WTC11 (cell line): ENCODE results near the gene HOXA10. TPM values are rescaled to one million over a fixed set of nuclear protein-coding genes. Genes with fewer than 3 reads are reported as not detected.
A peak's percentile ranks its signal among the peaks of the same experiment; 100 is the strongest.

Source experiments
- ATAC-seq: fragments of 200-7000 bp; cut with Tn5 transposase; 2 replicates; pipeline ENCODE4 v1.10.0; 2021; ENCODE audit warnings: mild to moderate bottlenecking, moderate library complexity
- CTCF ChIA-PET: fragments of 300-600 bp; sonication (Branson Sonifier 250); formaldehyde crosslinking; loops from one replicate; lab custom pipeline; 2021; ENCODE audit warnings: antibody characterized with exemption; lab: Charles Lee
- POLR2A ChIA-PET: fragments of 350-600 bp; sonication (Branson Sonifier 250); formaldehyde crosslinking; loops from one replicate; lab custom pipeline; 2021; ENCODE audit warnings: antibody characterized with exemption; lab: Charles Lee
- DNase-seq: peaks from one replicate; pipeline ENCODE4 v3.0.0; 2021; ENCODE audit warnings: low spot score
- H3K27ac Mint-ChIP-seq: 2 replicates; pipeline ENCODE4 v1.8.0; 2021; ENCODE audit warnings: mixed read lengths
- H3K27me3 Mint-ChIP-seq: 2 replicates; pipeline ENCODE4 v1.8.0; 2021; ENCODE audit warnings: low read depth, mild to moderate bottlenecking, moderate library complexity, mixed read lengths
- H3K36me3 Mint-ChIP-seq: 2 replicates; pipeline ENCODE4 v1.8.0; 2021; ENCODE audit warnings: mixed read lengths
- H3K4me1 Mint-ChIP-seq: 2 replicates; pipeline ENCODE4 v1.8.0; 2022; ENCODE audit warnings: mixed read lengths
- H3K4me3 Mint-ChIP-seq: 2 replicates; pipeline ENCODE4 v1.8.0; 2021; ENCODE audit warnings: mild to moderate bottlenecking, moderate library complexity, mixed read lengths
- H3K9me3 Mint-ChIP-seq: 2 replicates; pipeline ENCODE4 v1.8.0; 2021; ENCODE audit warnings: mixed read lengths
- CREB1 ChIP-seq: sonication (generic); formaldehyde crosslinking; IDR thresholded peaks from 2 replicates; pipeline ENCODE4 v1.8.0; 2023; ENCODE audit warnings: mild to moderate bottlenecking, missing genetic modification reagents
- EMX1 ChIP-seq: fragments of 250-450 bp; sonication (Bioruptor Pico); IDR thresholded peaks from 2 replicates; pipeline ENCODE4 v1.8.0; 2021; ENCODE audit warnings: mild to moderate bottlenecking
- HMGA2 ChIP-seq: fragments of 250-450 bp; sonication (Bioruptor Pico); IDR thresholded peaks from 2 replicates; pipeline ENCODE4 v1.4.0; 2021; ENCODE audit warnings: mild to moderate bottlenecking, moderate library complexity
- NFE2L1 ChIP-seq: sonication (generic); formaldehyde crosslinking; IDR thresholded peaks from 2 replicates; pipeline ENCODE4 v1.8.1; 2023; ENCODE audit warnings: missing genetic modification reagents
- TCF7 ChIP-seq: sonication (generic); formaldehyde crosslinking; IDR thresholded peaks from 2 replicates; pipeline ENCODE4 v1.8.0; 2022; ENCODE audit warnings: mild to moderate bottlenecking, low read depth, missing genetic modification reagents, moderate library complexity
- total RNA-seq: library from RNA; stranded (reverse); gene quantifications from 3 replicates; pipeline ENCODE4 v1.2.3, GENCODE V29; 2021
- TF ChIP-seq, protein P1 (sequence below): sonication (generic); formaldehyde crosslinking; IDR thresholded peaks from 2 replicates; pipeline ENCODE4 v1.8.1; 2022; ENCODE audit warnings: missing genetic modification reagents, borderline replicate concordance
- TF ChIP-seq, protein P2 (sequence below): sonication (generic); formaldehyde crosslinking; conservative IDR thresholded peaks from 2 replicates; pipeline ENCODE4 v1.8.1; 2022; ENCODE audit warnings: mild to moderate bottlenecking, missing genetic modification reagents
- TF ChIP-seq, protein P3 (sequence below): sonication (generic); formaldehyde crosslinking; IDR thresholded peaks from 2 replicates; pipeline ENCODE4 v1.8.0; 2022; ENCODE audit warnings: mild to moderate bottlenecking, missing genetic modification reagents
- TF ChIP-seq, protein P4 (sequence below): sonication (generic); formaldehyde crosslinking; IDR thresholded peaks from 2 replicates; pipeline ENCODE4 v1.8.1; 2023; ENCODE audit warnings: mild to moderate bottlenecking, missing genetic modification reagents, moderate library complexity
- TF ChIP-seq, protein P5 (sequence below): sonication (generic); formaldehyde crosslinking; IDR thresholded peaks from 2 replicates; pipeline ENCODE4 v1.8.0; 2022; ENCODE audit warnings: mild to moderate bottlenecking, missing genetic modification reagents
- TF ChIP-seq, protein P6 (sequence below): sonication (generic); formaldehyde crosslinking; conservative IDR thresholded peaks from 2 replicates; pipeline ENCODE4 v1.8.1; 2023; ENCODE audit warnings: mild to moderate bottlenecking, low read depth, missing genetic modification reagents, moderate library complexity
- TF ChIP-seq, protein P7 (sequence below): sonication (generic); formaldehyde crosslinking; IDR thresholded peaks from 2 replicates; pipeline ENCODE4 v1.8.0; 2023; ENCODE audit warnings: missing genetic modification reagents
- TF ChIP-seq, protein P8 (sequence below): sonication (generic); formaldehyde crosslinking; IDR thresholded peaks from 2 replicates; pipeline ENCODE4 v1.8.0; 2022; ENCODE audit warnings: missing genetic modification reagents
- TF ChIP-seq, protein P9 (sequence below): sonication (generic); formaldehyde crosslinking; IDR thresholded peaks from 2 replicates; pipeline ENCODE4 v1.8.0; 2023; ENCODE audit warnings: mild to moderate bottlenecking, missing genetic modification reagents

HOXA10 gene
- total RNA-seq, 1 experiment from 2014 or later: 0.07 TPM

DNA sequence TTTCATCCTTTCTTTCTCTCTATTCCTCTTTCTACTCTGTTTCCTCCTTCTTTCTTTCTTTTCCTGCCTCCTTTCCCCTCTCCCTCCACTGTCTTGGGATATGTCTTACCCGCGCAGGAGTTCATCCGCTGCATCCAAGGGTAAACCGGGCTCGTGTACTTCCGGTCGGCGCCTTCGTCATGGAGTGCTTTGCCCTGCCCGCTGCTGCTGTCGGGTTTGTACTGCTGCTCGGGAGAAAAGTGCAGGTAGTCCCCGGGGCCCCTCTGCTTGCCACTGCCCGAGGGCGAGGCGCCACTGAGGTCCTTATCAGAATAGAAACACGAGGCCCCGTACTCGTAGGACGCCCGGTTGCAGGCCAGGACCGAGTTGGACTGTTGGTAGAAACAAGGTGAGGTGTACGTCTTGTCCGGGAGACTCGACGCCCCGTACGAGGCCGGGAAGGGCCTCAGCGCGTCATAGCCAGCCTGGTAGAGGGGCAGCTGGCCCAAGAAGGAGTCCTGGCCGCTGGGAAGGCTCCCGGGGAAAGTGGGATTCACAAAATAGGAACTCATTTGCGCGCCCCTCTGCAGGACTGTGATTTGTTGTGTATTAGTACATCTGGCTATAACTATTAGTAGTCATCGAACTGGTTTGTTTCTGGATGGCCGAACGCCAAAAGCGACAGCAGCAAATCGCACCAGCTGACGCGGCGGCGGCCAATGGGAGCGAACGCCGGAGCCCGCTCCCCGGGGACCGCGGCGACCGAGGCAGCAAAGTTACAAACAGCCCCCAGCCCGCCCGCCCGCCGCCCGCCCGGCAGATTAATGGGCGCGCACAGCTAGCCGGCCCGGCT is 26.7 kb downstream of the HOXA10 start, which contains the start of gene HOXA6:
HOXA6 (minus strand) TSS at position 576 of the 832 bp plus-strand sequence; CDS start at position 551, 25 bp downstream.
- POLR2A ChIA-PET: no interaction called here
- H3K27me3 Mint-ChIP-seq: peaks cover 100% of the 10 kb centered on the region
- peak within 1 kb of the TSS; percentile 65 for H3K4me3 Mint-ChIP-seq
- H3K4me1 Mint-ChIP-seq: peaks cover 31% of the 10 kb centered on the region
- ATAC-seq (no peak), DNase-seq (peak; percentile 38)
- TF ChIP-seq, protein P1, sequence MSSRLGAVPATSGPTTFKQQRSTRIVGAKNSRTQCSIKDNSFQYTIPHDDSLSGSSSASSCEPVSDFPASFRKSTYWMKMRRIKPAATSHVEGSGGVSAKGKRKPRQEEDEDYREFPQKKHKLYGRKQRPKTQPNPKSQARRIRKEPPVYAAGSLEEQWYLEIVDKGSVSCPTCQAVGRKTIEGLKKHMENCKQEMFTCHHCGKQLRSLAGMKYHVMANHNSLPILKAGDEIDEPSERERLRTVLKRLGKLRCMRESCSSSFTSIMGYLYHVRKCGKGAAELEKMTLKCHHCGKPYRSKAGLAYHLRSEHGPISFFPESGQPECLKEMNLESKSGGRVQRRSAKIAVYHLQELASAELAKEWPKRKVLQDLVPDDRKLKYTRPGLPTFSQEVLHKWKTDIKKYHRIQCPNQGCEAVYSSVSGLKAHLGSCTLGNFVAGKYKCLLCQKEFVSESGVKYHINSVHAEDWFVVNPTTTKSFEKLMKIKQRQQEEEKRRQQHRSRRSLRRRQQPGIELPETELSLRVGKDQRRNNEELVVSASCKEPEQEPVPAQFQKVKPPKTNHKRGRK (CRISPR knock-in tag): no peak
- TF ChIP-seq, protein P2, sequence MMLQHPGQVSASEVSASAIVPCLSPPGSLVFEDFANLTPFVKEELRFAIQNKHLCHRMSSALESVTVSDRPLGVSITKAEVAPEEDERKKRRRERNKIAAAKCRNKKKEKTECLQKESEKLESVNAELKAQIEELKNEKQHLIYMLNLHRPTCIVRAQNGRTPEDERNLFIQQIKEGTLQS: no peak
- no peak for TF ChIP-seq HMGA2 (CRISPR knock-in tag)
- TF ChIP-seq, protein P3, sequence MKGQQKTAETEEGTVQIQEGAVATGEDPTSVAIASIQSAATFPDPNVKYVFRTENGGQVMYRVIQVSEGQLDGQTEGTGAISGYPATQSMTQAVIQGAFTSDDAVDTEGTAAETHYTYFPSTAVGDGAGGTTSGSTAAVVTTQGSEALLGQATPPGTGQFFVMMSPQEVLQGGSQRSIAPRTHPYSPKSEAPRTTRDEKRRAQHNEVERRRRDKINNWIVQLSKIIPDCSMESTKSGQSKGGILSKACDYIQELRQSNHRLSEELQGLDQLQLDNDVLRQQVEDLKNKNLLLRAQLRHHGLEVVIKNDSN: 0 out of 2 replicates have a peak, but pooled peaks have one; percentile 25
- TF ChIP-seq, protein P4, sequence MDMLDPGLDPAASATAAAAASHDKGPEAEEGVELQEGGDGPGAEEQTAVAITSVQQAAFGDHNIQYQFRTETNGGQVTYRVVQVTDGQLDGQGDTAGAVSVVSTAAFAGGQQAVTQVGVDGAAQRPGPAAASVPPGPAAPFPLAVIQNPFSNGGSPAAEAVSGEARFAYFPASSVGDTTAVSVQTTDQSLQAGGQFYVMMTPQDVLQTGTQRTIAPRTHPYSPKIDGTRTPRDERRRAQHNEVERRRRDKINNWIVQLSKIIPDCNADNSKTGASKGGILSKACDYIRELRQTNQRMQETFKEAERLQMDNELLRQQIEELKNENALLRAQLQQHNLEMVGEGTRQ (CRISPR knock-in tag): peak; percentile 52
- no peak for TF ChIP-seq CREB1 (CRISPR knock-in tag)
- TF ChIP-seq, protein P5, sequence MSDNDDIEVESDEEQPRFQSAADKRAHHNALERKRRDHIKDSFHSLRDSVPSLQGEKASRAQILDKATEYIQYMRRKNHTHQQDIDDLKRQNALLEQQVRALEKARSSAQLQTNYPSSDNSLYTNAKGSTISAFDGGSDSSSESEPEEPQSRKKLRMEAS: 0 out of 2 replicates have a peak, but pooled peaks have one; percentile 13
- TF ChIP-seq, protein P6, sequence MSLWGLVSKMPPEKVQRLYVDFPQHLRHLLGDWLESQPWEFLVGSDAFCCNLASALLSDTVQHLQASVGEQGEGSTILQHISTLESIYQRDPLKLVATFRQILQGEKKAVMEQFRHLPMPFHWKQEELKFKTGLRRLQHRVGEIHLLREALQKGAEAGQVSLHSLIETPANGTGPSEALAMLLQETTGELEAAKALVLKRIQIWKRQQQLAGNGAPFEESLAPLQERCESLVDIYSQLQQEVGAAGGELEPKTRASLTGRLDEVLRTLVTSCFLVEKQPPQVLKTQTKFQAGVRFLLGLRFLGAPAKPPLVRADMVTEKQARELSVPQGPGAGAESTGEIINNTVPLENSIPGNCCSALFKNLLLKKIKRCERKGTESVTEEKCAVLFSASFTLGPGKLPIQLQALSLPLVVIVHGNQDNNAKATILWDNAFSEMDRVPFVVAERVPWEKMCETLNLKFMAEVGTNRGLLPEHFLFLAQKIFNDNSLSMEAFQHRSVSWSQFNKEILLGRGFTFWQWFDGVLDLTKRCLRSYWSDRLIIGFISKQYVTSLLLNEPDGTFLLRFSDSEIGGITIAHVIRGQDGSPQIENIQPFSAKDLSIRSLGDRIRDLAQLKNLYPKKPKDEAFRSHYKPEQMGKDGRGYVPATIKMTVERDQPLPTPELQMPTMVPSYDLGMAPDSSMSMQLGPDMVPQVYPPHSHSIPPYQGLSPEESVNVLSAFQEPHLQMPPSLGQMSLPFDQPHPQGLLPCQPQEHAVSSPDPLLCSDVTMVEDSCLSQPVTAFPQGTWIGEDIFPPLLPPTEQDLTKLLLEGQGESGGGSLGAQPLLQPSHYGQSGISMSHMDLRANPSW: no peak
- TF ChIP-seq, protein P7, sequence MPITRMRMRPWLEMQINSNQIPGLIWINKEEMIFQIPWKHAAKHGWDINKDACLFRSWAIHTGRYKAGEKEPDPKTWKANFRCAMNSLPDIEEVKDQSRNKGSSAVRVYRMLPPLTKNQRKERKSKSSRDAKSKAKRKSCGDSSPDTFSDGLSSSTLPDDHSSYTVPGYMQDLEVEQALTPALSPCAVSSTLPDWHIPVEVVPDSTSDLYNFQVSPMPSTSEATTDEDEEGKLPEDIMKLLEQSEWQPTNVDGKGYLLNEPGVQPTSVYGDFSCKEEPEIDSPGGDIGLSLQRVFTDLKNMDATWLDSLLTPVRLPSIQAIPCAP (CRISPR knock-in tag): no peak
- no peak within 1 kb of the TSS for H3K27ac Mint-ChIP-seq
- no peaks in the 10 kb centered on the region for H3K36me3 Mint-ChIP-seq
- CTCF ChIA-PET: interaction anchor here (2.3 to 3.5 kb wide), 2 partner anchors 14 to 32 kb away, joined by 8 to 46 read pairs; no protein-coding TSS in a partner anchor
- H3K9me3 Mint-ChIP-seq: no peaks in the 10 kb centered on the region

DNA sequence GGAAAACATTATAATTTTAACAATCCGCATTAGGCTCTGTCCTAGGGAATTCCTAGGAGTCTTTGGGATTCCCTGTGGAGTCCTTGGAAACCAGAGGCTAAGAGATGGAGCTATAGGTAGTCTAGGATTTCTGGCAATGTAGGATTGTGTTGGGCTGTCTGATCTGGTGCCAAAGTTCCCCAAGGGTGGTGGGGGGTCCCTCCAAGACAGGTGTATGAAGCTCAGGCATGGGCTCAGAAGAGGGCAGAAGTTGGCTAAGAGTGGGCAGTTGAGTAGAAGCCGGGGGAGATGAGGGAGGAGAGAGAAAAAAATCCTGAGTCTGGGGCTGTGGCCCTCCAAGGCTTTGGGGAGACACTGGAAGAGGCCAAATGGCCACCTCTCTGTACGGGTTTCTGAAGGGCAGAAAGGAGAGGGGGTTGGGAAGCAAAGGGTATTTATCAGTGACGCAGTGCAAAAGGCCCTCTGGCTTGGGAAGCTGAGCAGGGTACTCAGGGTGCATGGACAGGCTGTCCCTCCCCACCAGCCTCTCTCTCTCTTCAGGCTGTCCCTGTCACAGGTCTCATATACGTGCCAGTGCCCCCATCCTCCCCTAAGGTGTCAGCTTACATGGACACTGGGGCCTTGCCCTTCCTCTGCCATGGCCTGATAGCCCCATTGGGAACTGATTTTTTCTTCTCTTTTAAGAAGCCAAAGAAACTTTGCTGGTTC is 27.5 kb downstream of the HOXA10 start:
- peaks cover 100% of the 10 kb centered on the region for H3K27me3 Mint-ChIP-seq
- ATAC-seq: no peak
- H3K27ac Mint-ChIP-seq: no peak overlapping the region
- peaks cover 34% of the 10 kb centered on the region for H3K4me1 Mint-ChIP-seq
- no peak overlapping the region for H3K4me3 Mint-ChIP-seq
- H3K9me3 Mint-ChIP-seq: no peaks in the 10 kb centered on the region
- ChIA-PET CTCF (interaction anchor here (1.0 to 3.5 kb wide), 2 partner anchors 15 to 33 kb away, joined by 3 to 46 read pairs; no protein-coding TSS in a partner anchor), POLR2A (no interaction called here)
- DNase-seq: no peak
- no peaks in the 10 kb centered on the region for H3K36me3 Mint-ChIP-seq
- TF ChIP-seq EMX1 (CRISPR knock-in tag): no peak
- TF ChIP-seq, protein P8, sequence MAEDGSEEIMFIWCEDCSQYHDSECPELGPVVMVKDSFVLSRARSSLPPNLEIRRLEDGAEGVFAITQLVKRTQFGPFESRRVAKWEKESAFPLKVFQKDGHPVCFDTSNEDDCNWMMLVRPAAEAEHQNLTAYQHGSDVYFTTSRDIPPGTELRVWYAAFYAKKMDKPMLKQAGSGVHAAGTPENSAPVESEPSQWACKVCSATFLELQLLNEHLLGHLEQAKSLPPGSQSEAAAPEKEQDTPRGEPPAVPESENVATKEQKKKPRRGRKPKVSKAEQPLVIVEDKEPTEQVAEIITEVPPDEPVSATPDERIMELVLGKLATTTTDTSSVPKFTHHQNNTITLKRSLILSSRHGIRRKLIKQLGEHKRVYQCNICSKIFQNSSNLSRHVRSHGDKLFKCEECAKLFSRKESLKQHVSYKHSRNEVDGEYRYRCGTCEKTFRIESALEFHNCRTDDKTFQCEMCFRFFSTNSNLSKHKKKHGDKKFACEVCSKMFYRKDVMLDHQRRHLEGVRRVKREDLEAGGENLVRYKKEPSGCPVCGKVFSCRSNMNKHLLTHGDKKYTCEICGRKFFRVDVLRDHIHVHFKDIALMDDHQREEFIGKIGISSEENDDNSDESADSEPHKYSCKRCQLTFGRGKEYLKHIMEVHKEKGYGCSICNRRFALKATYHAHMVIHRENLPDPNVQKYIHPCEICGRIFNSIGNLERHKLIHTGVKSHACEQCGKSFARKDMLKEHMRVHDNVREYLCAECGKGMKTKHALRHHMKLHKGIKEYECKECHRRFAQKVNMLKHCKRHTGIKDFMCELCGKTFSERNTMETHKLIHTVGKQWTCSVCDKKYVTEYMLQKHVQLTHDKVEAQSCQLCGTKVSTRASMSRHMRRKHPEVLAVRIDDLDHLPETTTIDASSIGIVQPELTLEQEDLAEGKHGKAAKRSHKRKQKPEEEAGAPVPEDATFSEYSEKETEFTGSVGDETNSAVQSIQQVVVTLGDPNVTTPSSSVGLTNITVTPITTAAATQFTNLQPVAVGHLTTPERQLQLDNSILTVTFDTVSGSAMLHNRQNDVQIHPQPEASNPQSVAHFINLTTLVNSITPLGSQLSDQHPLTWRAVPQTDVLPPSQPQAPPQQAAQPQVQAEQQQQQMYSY (CRISPR knock-in tag): no peak
- TF ChIP-seq TCF7 (CRISPR knock-in tag): no peak
- no peak for TF ChIP-seq NFE2L1 (CRISPR knock-in tag)
- TF ChIP-seq, protein P9, sequence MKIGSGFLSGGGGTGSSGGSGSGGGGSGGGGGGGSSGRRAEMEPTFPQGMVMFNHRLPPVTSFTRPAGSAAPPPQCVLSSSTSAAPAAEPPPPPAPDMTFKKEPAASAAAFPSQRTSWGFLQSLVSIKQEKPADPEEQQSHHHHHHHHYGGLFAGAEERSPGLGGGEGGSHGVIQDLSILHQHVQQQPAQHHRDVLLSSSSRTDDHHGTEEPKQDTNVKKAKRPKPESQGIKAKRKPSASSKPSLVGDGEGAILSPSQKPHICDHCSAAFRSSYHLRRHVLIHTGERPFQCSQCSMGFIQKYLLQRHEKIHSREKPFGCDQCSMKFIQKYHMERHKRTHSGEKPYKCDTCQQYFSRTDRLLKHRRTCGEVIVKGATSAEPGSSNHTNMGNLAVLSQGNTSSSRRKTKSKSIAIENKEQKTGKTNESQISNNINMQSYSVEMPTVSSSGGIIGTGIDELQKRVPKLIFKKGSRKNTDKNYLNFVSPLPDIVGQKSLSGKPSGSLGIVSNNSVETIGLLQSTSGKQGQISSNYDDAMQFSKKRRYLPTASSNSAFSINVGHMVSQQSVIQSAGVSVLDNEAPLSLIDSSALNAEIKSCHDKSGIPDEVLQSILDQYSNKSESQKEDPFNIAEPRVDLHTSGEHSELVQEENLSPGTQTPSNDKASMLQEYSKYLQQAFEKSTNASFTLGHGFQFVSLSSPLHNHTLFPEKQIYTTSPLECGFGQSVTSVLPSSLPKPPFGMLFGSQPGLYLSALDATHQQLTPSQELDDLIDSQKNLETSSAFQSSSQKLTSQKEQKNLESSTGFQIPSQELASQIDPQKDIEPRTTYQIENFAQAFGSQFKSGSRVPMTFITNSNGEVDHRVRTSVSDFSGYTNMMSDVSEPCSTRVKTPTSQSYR (CRISPR knock-in tag): no peak
